Astrocyte of the spinal cord (primary cell): ENCODE data around the gene NRXN3.

Source experiments
- DNase-seq: peaks from one replicate; pipeline ENCODE4 v3.0.0; 2011; ENCODE audit warnings: low read depth, low spot score
- H3K4me3 ChIP-seq: 2 replicates; pipeline ENCODE4 v1.5.1; 2011; ENCODE audit warnings: low read depth, mild to moderate bottlenecking, low read length, moderate library complexity
- CTCF ChIP-seq: IDR thresholded peaks from 2 replicates; pipeline ENCODE4 v1.5.1; 2012; ENCODE audit warnings: low read depth, mild to moderate bottlenecking, low read length, inconsistent platforms
- in situ Hi-C: cut with HindIII; loops from 2 replicates; pipeline ENCODE4 v1.10.0; 2017; ENCODE audit warnings: low sequenced_read_pairs

NRXN3 gene

GRCh38 chr14:78666336-78667056 is 496.3 kb downstream of the NRXN3 start:
- DNase-seq = no peak
- TF ChIP-seq CTCF = no peak
- H3K4me3 ChIP-seq = no peak overlapping the region
- in situ Hi-C loops = no loop called here

GRCh38 chr14:78667141-78667540 is 497.0 kb downstream of the NRXN3 start:
- H3K4me3 ChIP-seq = no peak overlapping the region
- in situ Hi-C loops = no loop called here
- no peak for TF ChIP-seq CTCF
- no peak for DNase-seq

GRCh38 chr14:78673845-78674244 is 503.7 kb downstream of the NRXN3 start:
- in situ Hi-C loops = no loop called here
- no peak for TF ChIP-seq CTCF

GRCh38 chr14:78674820-78675219 is 504.6 kb downstream of the NRXN3 start:
- no peak overlapping the region for H3K4me3 ChIP-seq
- in situ Hi-C loops = no loop called here
- no peak for DNase-seq
- TF ChIP-seq CTCF = no peak

More at GRCh38 chr14:78673845-78674244, 503.7 kb downstream of the NRXN3 start:
- no peak for DNase-seq
- H3K4me3 ChIP-seq = no peak overlapping the region

- in situ Hi-C loops = no loop called here
- H3K4me3 ChIP-seq = no peak overlapping the region
Measured at GRCh38 chr14:78683206-78683605, 513.0 kb downstream of the NRXN3 start.

GRCh38 chr14:78683981-78684380 is 513.8 kb downstream of the NRXN3 start:
- in situ Hi-C loops = no loop called here
- TF ChIP-seq CTCF = no peak
- no peak for DNase-seq
- no peak overlapping the region for H3K4me3 ChIP-seq

More at GRCh38 chr14:78683206-78683605, 513.0 kb downstream of the NRXN3 start:
- DNase-seq = no peak
- TF ChIP-seq CTCF = no peak
